Cerebellar nuclear complex (tissue), 1 donor: ENCODE results near the gene SLC24A3.

ENCODE experiments used
- DNase-seq, 2 experiments: peaks; one replicate each; lab custom pipeline; 2025; lab: John Stamatoyannopoulos, UW

Gene SLC24A3

DNA sequence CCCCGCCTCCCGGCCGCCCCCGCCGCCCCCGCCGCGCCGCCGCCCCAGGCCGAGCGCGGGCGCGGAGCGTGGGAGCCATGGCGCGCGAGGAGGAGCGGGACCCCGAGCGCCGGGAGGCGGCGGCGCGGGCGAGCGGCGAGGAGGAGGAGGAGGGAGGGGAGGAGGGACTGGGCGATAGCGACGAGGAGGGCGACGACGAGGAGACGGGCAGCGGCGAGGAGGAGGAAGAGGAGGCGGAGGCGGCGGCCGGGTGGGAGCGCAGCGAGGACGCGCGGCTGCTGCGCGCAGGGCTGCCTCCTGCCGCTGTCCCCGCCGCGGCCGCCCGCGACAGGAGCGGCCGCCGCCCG lies at the start of gene SLC24A3:
Gene SLC24A3 (plus strand): TSS at position 174 of the 347 bp plus-strand sequence.
- DNase-seq, result no peak

DNA sequence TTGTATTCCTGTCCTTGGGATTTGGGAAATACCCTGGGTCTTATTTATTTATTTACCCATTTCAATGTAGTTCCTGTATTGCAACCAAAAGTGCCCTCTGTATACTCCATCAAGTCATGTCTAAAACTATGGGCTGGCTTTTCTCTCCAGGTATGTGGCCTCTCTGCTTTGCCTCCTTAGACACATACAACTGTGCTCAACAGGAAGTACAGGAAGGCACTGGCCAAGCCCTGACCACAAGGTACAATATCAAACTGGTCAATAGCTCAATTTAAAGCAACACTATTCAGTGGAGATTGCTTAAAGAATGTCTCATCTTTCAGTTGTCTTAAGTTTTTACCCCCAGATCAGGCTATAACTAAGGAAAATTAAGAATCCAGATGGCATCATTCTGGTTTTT lies 42.3 kb upstream of the SLC24A3 start:
- no peak for DNase-seq

DNA sequence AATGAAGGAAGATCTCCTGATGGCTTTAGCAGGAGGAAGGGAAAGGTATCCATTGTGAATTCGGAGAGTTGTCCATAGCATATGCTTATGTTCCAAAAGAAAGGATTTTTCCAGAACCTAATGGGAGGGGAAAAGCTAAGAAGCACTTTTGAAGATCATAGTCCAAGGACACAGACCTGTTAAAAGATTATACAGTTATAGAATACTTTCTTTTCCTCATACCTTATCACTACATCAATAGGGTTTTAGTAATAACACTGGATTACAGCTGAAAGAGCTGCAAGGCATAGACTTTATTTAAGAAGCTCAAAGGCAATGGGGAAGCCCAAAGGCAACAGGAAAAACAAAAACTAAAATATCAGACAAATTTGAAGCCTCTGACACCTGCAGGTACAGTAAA lies 39.8 kb upstream of the SLC24A3 start:
- no peak for DNase-seq

DNA sequence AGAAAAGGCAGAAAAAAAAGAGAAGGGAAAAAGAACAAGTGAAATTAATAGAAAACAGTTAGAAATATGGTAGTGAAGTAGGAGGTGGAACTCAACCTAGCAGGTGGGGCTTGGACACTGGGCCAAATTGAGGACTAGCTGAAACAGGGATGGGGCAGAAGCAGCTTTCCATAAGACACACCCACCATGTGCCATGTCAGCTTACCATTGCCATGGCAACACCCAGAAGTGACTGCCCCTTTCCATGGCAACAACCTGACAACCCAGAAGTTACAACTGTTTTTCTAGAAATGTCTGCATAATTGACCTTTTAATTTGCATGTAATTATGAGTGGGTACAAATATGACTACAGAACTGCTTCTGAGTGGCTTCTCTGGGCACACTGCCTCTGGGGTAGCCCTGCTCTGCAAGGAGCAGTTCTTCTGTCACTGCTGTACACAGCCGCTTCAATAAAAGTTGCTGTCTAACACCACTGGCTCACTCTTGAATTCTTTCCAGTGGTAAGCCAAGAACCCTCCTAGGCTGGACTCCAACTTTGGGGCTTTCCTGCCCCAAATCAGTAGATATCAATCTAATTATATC lies 35.9 kb upstream of the SLC24A3 start:
- no peak for DNase-seq

DNA sequence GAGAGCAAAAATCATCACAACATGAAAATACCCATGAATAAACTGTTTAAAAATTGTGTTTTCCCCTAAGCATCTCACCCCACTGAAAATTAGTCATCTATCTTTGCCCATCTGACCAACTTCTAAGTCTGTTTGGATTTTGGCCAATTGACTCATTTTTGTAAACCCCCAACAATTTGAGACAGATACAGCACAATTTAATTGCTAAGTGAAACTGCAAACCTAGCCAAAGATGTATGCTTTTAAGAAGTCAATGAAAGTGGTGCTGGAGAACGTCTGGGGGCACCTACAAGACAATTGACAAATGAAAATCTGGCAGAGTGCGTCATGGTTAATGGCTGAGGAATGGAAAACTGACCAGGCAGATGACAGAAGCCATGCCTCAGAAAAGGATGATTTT lies 30.9 kb upstream of the SLC24A3 start:
- no peak for DNase-seq

DNA sequence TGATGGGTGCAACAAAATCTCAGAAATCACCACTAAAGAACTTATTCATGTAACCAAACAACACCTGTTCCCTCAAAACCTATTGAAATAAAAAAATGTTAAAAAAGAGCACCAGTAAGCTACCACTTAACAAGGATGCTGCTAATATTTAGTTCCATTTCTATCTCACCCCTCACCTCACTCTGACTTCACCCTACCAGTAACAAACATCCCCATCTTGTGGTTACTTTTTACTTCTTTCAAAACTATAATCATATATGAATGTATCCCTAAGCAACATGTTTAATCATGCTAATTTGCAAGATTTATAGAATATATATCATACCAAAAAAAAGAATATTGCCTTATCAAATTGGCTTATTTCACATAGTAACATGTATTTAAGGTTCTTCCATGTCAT lies 27.4 kb upstream of the SLC24A3 start:
- no peak for DNase-seq

DNA sequence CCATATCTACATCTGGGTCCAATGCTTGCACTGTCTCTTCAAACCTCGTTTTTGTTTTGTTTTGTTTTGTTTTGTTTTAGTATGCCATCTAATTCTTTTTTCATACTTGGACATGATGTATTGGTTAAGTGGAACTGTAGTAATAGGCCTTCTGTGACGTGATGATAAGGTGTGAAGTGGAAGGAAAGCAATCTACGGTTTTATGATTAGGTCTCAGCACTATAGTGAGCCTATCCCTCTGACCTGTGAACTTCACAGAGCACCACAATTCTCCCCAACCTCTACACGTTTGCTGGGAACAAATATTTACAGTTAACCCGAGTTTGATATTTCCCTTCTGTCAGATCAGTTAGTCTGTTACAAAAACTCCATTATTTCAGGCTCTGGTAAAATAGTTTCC lies 19.1 kb upstream of the SLC24A3 start:
- no peak for DNase-seq

DNA sequence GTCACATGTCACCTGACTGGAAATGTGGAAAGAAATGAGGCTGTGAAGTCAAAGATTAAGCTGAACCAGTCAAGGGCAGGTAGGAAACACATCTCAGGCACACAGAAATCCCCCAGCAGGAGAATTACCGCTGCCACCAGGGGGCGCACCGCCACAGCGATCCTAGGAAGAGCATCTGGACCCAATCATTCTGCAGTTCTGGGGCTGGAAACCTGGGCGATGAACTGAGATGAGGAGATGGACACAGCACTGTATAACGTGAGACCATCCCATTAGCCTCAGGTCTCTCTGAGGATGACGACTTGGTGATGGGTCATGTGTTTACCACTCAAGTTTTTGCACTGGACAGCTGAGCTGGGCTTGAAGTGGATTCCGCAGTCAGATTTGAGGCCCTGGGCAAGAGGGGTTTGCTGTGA lies 6.5 kb upstream of the SLC24A3 start:
- peak in 1 of 2 experiments; percentile 7 for DNase-seq

DNA sequence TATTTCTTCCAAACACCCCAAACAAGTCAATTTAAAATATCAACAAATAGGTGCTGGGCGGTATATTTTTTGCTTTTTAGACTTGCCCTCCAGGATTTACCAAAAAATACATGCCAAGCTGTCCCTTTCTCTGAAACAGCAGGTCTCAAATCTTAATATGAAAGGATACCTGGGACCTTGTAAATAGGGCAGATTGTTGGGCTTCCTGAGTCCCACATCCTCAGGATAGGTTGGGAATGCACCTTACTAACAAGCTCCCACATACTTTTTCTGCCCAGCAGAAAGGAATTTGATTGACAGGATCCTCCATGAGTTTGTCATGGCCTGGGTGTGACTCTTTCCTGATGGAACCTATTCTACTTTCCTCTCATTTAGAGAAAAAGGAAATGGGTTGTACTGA lies 4.9 kb upstream of the SLC24A3 start:
- DNase-seq, result no peak

DNA sequence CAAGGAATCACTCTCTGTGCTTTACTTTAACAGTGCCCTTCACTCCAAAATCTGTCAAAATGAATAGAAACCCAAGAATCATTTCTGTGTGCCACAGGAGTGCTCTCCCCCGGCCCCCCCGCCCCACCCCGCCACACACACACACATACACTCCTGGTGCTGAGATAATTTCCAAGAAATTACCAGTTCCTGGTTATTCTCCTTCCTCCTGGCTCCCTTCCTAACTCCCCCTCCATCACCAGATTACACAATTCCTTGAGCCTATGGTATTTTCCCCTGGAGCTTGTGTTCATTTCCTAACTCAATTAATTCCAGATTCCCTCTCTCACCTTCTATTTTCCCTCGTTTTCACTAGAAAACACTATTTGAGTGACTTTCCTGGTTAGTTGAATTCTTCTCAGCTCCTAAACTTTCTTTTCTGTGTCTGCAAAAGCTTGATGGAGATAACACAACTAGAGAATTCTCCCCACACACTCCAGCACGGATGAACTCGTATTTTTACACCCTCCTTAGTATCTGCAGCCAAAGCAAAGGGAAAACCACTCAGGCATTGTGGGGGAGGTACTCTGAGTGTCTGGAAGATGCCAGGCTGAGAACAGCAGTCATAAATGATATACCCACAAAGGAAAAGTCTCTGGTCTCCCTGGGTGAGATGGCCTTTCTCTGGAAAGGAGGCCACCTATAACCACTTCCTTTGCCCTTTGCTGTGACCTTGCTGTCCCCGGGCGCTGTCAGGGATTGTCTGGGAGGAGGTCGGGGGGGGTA lies 1.9 kb upstream of the SLC24A3 start:
- no peak for DNase-seq

DNA sequence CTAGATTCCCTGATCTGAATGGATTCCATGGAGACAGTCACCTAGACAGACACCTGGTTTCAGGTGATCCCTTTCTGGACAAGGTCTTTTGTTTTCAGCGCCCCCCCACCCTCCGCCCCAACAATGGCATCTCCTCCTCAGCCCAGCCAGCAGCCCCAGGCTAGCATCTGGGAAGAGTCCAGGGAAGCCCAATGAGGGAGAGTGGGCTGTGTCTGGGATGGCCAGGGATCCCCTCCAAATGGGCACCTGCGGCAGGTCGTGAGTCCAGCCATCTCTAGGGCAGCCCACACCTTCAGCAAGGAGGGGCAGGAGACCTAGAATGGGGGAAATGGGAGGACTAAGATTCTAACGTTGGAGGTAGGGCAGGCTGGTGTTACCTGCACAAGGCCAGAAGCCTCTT lies 1.2 kb upstream of the SLC24A3 start:
- no peak for DNase-seq

DNA sequence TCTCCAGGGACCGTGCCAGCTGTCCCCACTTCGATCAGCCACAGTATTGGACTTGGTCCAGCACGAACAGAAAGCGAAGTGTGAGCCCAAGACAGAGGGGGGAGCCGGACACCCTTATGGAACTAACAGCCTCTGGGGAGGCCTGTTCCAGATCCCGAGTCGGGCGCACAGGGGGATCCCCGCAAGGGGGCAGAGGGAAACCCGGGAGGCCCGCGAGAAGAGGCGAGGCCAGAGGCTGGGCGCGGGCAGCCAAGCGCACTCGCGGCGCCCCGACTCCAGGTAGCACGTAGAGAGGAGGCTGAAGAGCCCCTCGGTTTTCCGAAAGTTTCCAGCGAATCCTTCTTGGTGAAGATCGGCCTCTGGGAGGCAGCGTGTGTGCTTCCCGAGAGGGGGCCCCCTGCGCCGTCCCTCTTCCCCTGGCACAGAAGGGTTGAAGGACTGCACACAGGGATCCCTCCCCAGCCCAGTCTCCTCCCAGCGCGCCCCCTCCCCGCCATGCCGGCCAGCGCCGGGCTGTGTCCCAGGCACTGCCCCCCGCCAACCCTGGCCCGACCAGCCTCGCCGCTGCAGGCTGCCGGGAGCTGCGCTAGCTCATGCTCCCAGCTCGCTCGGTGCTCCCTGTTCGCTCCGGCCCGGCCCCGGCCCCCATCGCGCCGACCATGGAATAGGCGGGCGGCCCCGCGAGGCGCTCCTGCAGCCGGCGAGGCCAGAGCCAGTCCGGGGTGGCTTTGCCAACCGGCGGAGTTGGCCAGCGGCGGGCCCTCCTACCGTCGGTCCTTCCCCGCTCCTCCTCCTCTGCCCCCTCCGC lies 577 bp upstream of the SLC24A3 start:
- DNase-seq, result no peak

DNA sequence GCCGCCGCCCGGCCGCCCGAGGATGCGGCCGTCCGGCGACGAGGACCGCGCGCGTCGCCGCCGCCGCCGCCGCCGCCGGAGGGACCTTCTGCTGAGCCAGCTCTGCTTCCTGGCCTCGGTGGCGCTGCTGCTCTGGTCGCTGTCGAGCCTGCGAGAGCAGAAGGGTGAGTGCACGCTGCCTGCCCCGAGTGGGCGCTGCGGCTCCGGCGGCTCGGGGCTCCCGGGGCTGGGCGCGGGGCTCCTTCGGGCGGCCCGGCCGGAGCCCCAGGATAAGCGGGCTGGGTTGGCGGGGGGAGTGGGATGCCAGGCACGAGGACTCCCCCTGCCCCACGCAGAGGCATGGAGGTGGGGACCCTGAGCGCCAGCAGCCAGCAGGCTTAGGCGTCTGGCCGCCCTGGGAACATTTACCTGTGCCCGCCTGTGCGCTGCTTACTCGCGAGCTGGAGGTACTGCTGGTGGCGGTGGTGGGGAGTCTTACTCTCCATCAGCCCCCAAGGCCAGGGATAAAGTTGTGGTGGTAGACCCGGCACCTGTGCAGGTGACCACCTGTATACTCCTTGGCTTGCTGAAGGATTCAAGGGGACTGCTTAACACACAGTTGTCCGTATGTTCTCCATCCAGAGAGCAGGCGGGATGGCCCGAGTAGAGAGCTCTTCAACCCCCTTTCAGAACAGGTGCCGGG lies 520 bp downstream of the SLC24A3 start:
- no peak for DNase-seq

DNA sequence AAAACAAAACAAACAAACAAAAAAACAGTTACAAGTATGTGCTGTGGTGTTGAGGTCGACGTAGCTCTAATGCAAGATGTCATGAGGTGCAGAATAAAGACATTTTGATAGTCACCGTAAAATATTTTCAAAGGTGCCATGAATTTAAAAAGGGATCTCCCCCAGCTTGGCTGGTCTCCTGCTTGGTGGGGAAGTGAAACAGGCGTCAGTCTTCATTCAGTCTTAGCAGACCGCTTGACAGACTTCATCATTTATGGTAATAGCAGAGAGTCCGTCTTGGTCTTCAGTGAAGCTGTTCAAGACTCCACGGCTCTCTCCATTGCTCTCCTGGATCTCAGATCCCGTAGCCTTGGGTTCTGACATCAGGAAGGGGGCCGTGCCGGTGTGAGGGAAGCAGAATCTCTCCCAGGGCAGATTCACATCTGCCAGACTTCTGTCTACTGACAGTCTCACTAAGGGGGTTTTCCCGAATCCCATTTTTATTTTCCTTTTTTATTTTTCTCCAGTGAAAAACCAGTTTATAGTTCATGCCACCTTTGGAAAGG lies 1.6 kb downstream of the SLC24A3 start:
- DNase-seq, result no peak

DNA sequence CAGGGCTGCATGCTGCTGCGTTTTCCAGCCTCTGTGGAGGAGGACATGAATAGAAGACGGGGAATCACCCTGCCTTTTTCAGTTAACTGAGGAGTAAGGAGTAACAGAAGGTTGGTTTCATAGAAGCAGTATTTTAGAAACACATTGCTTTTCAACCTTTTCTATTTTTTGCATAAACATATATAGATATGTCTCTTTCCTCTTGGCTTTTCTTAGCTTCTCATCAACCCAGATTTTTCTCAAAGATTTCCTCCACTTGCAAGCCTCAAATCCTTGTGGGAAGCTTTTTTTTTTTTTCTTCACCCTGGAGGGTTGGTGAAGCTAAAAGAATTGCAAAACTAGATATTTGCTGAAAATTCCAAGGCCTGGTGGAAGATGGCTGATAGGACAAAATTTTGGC lies 6.0 kb downstream of the SLC24A3 start:
- DNase-seq, result no peak

DNA sequence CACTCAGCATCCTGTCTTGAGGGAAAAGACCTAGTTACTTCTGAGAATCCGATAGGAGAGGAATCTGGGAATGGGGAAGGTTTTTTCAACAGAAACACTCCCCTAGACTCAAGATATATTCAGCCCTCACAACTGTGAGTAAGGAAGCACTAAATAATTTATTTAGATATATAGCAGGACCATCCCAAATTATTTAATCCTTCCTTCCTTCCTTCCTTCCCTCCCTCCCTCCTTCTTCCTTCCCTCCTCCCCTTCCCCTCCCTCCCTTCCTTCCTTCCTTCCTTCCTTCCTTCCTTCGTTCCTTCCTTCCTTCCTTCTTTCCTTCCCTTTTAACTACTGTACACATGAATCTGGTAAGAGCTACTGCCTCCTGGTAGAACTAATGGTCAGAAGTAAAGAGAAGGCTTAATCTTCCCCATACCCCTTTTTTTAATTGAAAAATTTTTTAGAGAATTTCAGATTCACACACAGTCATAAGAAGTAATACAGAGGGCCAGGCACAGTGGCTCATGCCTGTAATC lies 10.1 kb downstream of the SLC24A3 start:
- DNase-seq, result no peak

DNA sequence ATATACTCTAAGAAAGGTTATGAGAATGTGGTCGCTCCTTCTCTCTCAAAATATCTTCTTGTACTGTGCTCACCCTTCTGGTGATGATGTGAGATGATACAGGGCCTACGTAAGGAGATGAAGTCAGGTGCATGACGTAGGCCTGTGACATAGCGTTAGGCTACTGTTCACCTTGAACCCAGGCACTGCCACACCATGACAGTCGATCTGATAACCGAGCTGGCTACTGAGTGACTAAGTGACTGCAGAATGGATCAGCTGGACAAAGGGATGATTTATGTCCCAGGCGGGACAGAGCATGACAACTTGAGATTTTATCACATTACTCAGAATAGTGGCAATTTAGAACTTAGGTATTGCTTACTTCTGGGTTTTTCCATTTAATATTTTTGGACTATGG lies 11.2 kb downstream of the SLC24A3 start:
- no peak for DNase-seq

DNA sequence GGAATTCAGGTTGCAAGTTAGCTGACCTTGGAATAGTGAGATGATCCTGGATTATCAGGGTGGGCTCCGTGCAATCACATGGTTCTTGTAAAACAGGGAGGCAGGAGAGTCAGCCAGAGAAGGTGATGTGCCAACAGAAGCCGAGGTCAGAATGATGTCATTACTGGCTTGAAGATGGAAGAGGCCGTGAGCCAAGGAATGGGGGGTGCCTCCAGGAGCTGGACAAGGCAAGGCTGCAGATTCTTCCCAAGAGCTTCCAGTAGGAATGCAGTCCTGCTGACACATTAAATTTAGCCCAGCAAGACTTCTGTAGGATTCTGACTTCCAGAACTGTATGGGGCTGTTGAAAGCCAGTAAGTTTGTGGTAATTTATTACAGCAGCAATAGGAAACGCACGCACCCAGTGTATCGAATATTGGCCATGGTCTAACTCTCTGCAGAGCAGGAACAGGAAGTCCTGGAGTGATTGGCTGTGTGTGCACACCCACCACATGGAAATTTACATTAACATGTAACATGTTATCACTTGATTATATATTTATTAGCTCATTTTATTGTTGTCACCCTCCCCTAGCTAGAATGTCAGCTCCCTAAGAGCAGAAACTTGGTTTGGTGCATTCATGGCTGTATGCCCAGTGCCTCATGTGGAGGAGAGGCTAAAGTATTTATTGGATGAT lies 19.1 kb downstream of the SLC24A3 start:
- DNase-seq, result no peak

DNA sequence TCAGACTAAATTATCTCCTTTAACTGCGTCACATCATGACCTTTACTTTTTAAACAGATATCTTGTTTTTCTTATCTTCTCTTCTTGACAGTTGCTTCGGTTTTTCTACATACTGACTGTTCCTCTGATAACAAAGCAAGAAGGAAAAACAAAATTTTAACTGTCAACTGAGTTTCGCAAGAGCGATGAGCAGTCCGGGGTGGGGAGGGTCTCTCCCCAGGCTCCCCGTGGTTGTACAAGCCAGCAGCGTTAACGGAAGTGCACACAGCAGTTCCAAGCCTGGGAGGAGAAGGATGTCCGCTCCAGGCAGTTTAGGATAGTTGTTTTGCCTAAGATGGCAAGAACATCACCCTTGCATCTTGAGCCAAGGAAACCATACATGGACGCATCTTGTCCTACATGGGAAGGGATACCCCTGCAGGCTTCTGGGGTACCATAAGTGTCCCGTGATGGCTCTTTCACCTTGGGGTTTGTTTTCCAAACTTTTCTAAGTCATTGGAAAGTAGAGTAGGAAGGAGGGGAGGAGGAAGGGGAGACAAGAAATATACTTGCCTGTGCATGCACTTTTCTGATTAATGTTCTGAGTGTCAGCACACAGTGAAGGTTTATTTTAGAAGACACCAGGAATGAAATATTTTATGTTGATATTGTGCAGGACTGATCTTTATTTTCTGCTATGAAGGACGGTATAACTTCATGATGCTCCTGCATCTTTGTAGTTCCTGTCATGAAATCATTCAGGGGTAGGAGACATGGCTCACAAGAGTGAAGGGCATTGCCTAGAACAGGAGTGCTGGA lies 20.8 kb downstream of the SLC24A3 start:
- no peak for DNase-seq

DNA sequence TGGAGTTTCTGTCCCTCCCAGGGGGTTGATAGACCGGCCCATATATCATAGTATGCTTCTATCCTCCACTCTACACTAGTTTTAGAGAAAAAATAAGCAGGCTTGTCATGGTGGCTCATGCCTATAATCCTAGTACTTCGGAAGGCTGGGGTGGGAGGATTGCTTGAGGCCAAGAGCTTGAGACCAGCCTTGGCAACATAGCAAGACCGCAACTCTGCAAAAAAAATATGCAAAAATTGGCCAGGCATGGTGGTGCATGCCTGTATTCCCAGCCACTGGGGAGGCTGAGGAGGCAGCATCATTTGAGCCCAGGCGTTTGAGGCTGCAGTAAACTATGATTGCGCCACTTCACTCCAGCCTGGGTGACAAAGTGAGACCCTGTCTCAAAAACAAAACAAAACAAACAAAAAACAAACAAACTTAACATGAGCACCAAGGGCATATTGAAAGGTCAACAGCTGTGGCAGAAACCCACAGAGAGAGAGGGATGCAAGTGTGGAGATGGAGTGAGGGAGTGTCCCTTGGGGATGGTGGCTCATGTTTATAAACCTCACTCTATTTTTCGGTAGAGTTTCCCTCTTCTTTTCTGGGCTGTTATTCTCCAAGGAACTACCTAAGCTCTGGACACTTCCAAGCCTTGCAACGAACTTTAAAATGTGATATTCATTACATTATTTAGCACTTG lies 24.1 kb downstream of the SLC24A3 start:
- no peak for DNase-seq
